OCI-M2 (cell line): Measurements from ENCODE around the gene MED10.
"Not testable (repeated sequence)": the region's sequence is repeated elsewhere in the genome, so short reads cannot be mapped to it uniquely, and the experiment has no call there.

Experiments
- DNase-seq: peaks from one replicate; lab custom pipeline; 2025; ENCODE audit not compliant: unreplicated experiment; lab: John Stamatoyannopoulos, UW

MED10 gene

GRCh38 chr5:6376974-6377520 is 1.3 kb downstream of the MED10 start:
- DNase-seq: no peak

GRCh38 chr5:6373081-6373846 is 5.1 kb downstream of the MED10 start:
- DNase-seq: no peak

- DNase-seq: no peak
These were observed 5.9 kb downstream of the MED10 start for GRCh38 chr5:6372251-6373080.

- no peak for DNase-seq
These were observed 7.1 kb downstream of the MED10 start for GRCh38 chr5:6371079-6371810.

GRCh38 chr5:6370580-6370979 is 7.8 kb downstream of the MED10 start:
- DNase-seq: no peak

- DNase-seq: no peak
These were observed 12.3 kb downstream of the MED10 start for GRCh38 chr5:6365977-6366590.

GRCh38 chr5:6365142-6365976 is 13.0 kb downstream of the MED10 start:
- no peak for DNase-seq

- DNase-seq: not testable (repeated sequence)
These were observed 14.8 kb downstream of the MED10 start for GRCh38 chr5:6363454-6364011.

GRCh38 chr5:6362846-6363245 is 15.5 kb downstream of the MED10 start:
- no peak for DNase-seq

GRCh38 chr5:6361101-6361500 is 17.2 kb downstream of the MED10 start:
- no peak for DNase-seq

GRCh38 chr5:6360323-6361072 is 17.8 kb downstream of the MED10 start:
- no peak for DNase-seq

- no peak for DNase-seq
These were observed 18.6 kb downstream of the MED10 start for GRCh38 chr5:6359555-6360322.

GRCh38 chr5:6358434-6358820 is 19.9 kb downstream of the MED10 start:
- no peak for DNase-seq

GRCh38 chr5:6357817-6358433 is 20.4 kb downstream of the MED10 start:
- DNase-seq: not testable (repeated sequence)

- no peak for DNase-seq
These were observed 21.7 kb downstream of the MED10 start for GRCh38 chr5:6356578-6357164.

- DNase-seq: no peak
These were observed 23.1 kb downstream of the MED10 start for GRCh38 chr5:6355294-6355693.

- no peak for DNase-seq
These were observed 23.5 kb downstream of the MED10 start for GRCh38 chr5:6354848-6355247.
